DND-41 (cell line): Measurements from ENCODE around the gene KRT8.

Experiments
- ATAC-seq: fragments of 200-7000 bp; cut with Tn5 transposase; 3 replicates; pipeline ENCODE4 v1.9.1; 2021; ENCODE audit warnings: low read depth; ENCODE audit not compliant: insufficient read depth
- DNase-seq: peaks from one replicate; pipeline ENCODE4 v3.0.0-alpha.2; 2020
- H2AFZ ChIP-seq: 2 replicates; pipeline ENCODE4 v1.6.0; 2012; ENCODE audit warnings: low read depth, low read length
- H3K27ac ChIP-seq: 2 replicates; pipeline ENCODE4 v1.5.1; 2012; ENCODE audit warnings: low read length, inconsistent platforms
- H3K27me3 ChIP-seq: fragments of 200-600 bp; sonication (generic); 2 replicates; pipeline ENCODE4 v1.6.0; 2012; ENCODE audit warnings: low read length, mild to moderate bottlenecking, inconsistent platforms; ENCODE audit not compliant: insufficient read depth, poor library complexity
- H3K36me3 ChIP-seq: 2 replicates; pipeline ENCODE4 v1.5.1; 2012; ENCODE audit warnings: low read length, inconsistent platforms; ENCODE audit not compliant: insufficient read depth
- H3K4me1 ChIP-seq: 2 replicates; pipeline ENCODE4 v1.5.1; 2012; ENCODE audit warnings: mild to moderate bottlenecking, low read length; ENCODE audit not compliant: insufficient read depth
- H3K4me2 ChIP-seq: 2 replicates; pipeline ENCODE4 v1.6.0; 2012; ENCODE audit warnings: mild to moderate bottlenecking, moderate library complexity, low read length, inconsistent platforms; ENCODE audit not compliant: insufficient read depth
- H3K4me3 ChIP-seq, 2 experiments: fragments of 200-600 bp in 1 of 2; shearing (Covaris generic) in 1 of 2; 2 replicates each; pipeline ENCODE4 v1.5.1; 2012 to 2016; ENCODE audit warnings: inconsistent platforms in 2 of 2, low read length in 2 of 2, mild to moderate bottlenecking in 2 of 2, low read depth in 1 of 2, moderate library complexity in 1 of 2
- H3K79me2 ChIP-seq: 2 replicates; pipeline ENCODE4 v1.6.0; 2012; ENCODE audit warnings: low read length, inconsistent platforms; ENCODE audit not compliant: insufficient read depth
- H3K9ac ChIP-seq: 2 replicates; pipeline ENCODE4 v1.6.0; 2012; ENCODE audit warnings: low read depth, mild to moderate bottlenecking, inconsistent platforms, low read length, moderate library complexity
- H3K9me3 ChIP-seq: 2 replicates; pipeline ENCODE4 v1.5.1; 2012; ENCODE audit warnings: low read length, moderate library complexity, mild to moderate bottlenecking, inconsistent platforms; ENCODE audit not compliant: insufficient read depth, severe bottlenecking
- H4K20me1 ChIP-seq: 2 replicates; pipeline ENCODE4 v1.6.0; 2012; ENCODE audit warnings: low read length; ENCODE audit not compliant: insufficient read depth
- CTCF ChIP-seq: IDR thresholded peaks from 2 replicates; pipeline ENCODE4 v1.5.1; 2012; ENCODE audit warnings: borderline replicate concordance, low read length, moderate library complexity, mild to moderate bottlenecking; ENCODE audit not compliant: poor library complexity, severe bottlenecking; ENCODE audit errors: extremely low read depth
- EZH2 ChIP-seq: IDR thresholded peaks from 3 replicates; pipeline ENCODE4 v1.6.1; 2012; ENCODE audit warnings: borderline replicate concordance, low read depth, mild to moderate bottlenecking, moderate library complexity, low read length, inconsistent platforms; ENCODE audit not compliant: severe bottlenecking

Gene KRT8

GRCh38 chr12:52903855-52904508, 894 bp downstream of the KRT8 start:
- Histone ChIP-seq H3K9me3 (no peaks in the 10 kb centered on the region), H3K27me3 (peaks cover 4% of the 10 kb centered on the region), H3K4me1 (no peaks in the 10 kb centered on the region), H3K79me2 (no peaks in the 10 kb centered on the region), H3K9ac (no peak overlapping the region), H3K4me3 (no peak overlapping the region), H2AFZ (no peak overlapping the region), H4K20me1 (no peaks in the 10 kb centered on the region), H3K27ac (no peak overlapping the region), H3K36me3 (no peaks in the 10 kb centered on the region), H3K4me2 (no peak overlapping the region)
- no peak for ATAC-seq
- DNase-seq, result no peak
- TF ChIP-seq CTCF (no peak), EZH2 (no peak)

- H2AFZ ChIP-seq, result no peak overlapping the region
- H3K9me3 ChIP-seq, result no peaks in the 10 kb centered on the region
- H3K27me3 ChIP-seq, result peaks cover 4% of the 10 kb centered on the region
- H3K4me2 ChIP-seq, result no peak overlapping the region
- no peak overlapping the region for H3K27ac ChIP-seq
- no peaks in the 10 kb centered on the region for H3K36me3 ChIP-seq
- H3K9ac ChIP-seq, result no peak overlapping the region
- ATAC-seq (peak; percentile 62; the same call in 2 of the 3 replicates), DNase-seq (peak; percentile 18)
- TF ChIP-seq EZH2, result no peak
- TF ChIP-seq CTCF, result no peak
- H3K4me3 ChIP-seq, result no peak overlapping the region
- no peaks in the 10 kb centered on the region for H4K20me1 ChIP-seq
- H3K79me2 ChIP-seq, result no peaks in the 10 kb centered on the region
- H3K4me1 ChIP-seq, result no peaks in the 10 kb centered on the region
Measured at GRCh38 chr12:52903285-52903854, 1.5 kb downstream of the KRT8 start.

GRCh38 chr12:52901715-52902541, 2.9 kb downstream of the KRT8 start:
- H3K27ac ChIP-seq, result no peak overlapping the region

More at GRCh38 chr12:52901715-52902541, 2.9 kb downstream of the KRT8 start:
- TF ChIP-seq CTCF (no peak), EZH2 (no peak)
- H3K79me2 ChIP-seq, result no peaks in the 10 kb centered on the region
- H2AFZ ChIP-seq, result no peak overlapping the region
- H3K27me3 ChIP-seq, result peaks cover 8% of the 10 kb centered on the region
- H3K9ac ChIP-seq, result no peak overlapping the region
- H3K9me3 ChIP-seq, result no peaks in the 10 kb centered on the region
- no peak overlapping the region for H3K4me3 ChIP-seq
- H4K20me1 ChIP-seq, result no peaks in the 10 kb centered on the region
- H3K36me3 ChIP-seq, result no peaks in the 10 kb centered on the region
- no peak for DNase-seq
- no peaks in the 10 kb centered on the region for H3K4me1 ChIP-seq
- ATAC-seq, result no peak
- no peak overlapping the region for H3K4me2 ChIP-seq
